Fibroblast of upper back skin (primary cell): ENCODE results near the gene SPATA2.
"Not testable (repeated sequence)": the region's sequence is repeated elsewhere in the genome, so short reads cannot be mapped to it uniquely, and the experiment has no call there.

ENCODE experiments used
- DNase-seq: peaks from one replicate; pipeline ENCODE4 v3.0.0-alpha.2; 2013

SPATA2 gene

GRCh38 chr20:49899541-49900383, 15.6 kb downstream of the SPATA2 start:
- DNase-seq, result no peak

- DNase-seq, result no peak
Measured at GRCh38 chr20:49896204-49896603, 19.1 kb downstream of the SPATA2 start.

DNA sequence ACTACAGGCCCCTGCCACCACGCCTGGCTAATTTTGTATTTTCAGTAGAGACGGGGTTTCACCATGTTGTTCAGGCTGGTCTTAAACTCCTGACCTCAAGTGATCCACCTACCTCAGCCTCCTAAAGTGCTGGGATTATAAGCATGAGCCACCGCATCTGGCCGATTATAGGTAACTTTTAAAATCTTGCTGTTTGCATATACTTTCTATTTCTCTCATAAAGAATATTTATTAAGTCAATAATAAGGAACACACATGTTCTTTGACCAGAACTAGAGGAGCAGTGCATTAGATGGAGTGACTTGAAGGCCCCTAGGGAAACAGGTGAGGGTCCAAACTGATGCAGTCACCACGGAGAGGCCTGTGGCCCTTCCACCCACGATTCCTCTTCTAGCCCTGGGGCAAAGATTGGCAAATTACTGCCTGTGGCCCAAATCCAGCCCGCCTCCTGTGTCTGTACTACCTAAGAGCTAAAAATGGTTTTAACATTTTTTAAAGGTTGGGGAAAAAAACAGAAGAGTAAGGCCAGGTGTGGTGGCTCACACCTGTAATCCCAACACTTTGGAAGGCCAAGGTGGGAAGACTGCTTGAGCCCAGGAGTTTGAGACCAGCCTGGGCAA, 19.7 kb downstream of the SPATA2 start:
- DNase-seq, result not testable (repeated sequence)

GRCh38 chr20:49894073-49894470, 21.3 kb downstream of the SPATA2 start:
- no peak for DNase-seq

DNA sequence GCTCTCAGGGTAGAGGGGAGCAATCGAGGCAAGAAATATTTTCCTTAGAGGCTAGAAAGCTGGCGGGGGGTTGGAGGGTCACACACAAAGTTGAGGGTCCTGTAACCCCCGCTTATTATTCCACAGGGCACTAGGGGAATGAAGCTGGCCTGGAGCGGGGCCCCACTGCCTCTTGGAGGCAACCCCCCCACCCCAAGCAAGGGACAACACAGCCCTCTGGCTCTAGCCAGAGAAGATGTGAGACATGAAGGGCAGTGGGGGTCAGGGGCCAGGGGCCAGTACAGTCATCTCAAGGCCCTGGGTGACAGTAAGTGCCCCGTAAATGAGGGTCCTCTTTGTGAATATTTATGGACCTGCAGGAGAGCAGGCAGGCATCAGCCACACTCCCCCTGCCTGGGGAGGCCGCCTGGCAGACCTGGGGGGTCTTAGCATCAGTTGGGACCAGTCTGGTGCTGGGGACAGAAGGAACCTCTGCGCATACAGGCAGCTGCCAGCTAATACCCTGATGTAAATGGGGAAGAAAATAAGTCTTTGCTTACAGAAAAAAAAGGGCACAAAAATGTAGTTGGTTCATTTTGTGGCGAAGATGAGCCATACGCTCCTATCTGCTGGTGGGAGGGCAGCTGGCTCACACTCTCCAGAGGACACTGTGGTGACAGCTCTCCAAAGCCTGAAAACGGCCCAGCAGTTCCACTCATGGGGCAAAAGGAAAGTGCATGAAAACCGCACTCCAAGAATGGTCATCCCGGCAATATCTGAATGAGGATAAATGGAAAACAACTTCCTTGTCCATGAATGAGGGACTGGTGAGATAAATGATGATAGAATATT, 21.9 kb downstream of the SPATA2 start:
- DNase-seq, result no peak

DNA sequence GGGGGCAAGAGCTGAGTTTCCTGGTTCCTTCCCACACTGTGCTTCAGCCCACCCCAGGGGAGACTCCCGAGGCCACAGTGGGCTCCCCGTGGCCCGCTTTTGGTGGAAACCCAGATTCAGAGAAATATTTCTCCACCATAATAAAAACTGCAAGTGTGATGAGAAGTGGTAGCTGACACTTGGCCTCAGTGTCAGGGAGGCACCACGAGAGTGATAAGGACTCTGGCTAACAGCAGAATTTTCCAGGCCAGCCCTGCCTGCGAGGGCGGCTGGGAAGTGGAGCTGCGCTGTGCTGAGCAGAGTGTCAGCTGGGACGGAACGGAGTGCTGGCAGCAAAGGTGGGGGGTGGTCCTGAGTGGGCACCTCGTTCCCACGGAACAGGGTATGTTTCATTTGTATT, 22.5 kb downstream of the SPATA2 start:
- DNase-seq, result no peak

- DNase-seq, result no peak
Measured at GRCh38 chr20:49892260-49892659, 23.1 kb downstream of the SPATA2 start.

GRCh38 chr20:49891476-49892110, 23.7 kb downstream of the SPATA2 start:
- peak; percentile 66 for DNase-seq

- peak; percentile 35 for DNase-seq
Measured at GRCh38 chr20:49890471-49891361, 24.6 kb downstream of the SPATA2 start.

DNA sequence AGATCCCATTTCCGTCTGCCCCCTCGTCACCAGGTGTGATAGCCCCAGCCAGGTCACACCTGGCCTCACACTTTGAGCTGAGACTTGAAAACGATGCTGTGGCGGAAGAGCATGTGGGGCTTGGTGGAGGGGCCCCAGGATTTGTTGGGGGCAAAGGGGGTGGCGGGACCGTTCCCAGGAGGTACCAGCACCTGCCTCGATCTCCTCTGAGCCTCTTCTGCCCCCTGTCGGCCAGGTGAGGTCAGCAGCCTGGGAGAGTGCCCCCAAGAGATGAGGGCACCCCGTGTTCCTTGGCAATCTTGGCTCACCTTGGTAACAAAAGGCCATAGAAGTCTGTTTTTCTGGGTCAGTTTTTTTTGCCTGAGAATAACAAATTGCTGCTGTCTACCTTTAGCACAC, 25.4 kb downstream of the SPATA2 start:
- DNase-seq, result no peak

GRCh38 chr20:49889001-49889934, 26.1 kb downstream of the SPATA2 start:
- DNase-seq, result no peak

DNA sequence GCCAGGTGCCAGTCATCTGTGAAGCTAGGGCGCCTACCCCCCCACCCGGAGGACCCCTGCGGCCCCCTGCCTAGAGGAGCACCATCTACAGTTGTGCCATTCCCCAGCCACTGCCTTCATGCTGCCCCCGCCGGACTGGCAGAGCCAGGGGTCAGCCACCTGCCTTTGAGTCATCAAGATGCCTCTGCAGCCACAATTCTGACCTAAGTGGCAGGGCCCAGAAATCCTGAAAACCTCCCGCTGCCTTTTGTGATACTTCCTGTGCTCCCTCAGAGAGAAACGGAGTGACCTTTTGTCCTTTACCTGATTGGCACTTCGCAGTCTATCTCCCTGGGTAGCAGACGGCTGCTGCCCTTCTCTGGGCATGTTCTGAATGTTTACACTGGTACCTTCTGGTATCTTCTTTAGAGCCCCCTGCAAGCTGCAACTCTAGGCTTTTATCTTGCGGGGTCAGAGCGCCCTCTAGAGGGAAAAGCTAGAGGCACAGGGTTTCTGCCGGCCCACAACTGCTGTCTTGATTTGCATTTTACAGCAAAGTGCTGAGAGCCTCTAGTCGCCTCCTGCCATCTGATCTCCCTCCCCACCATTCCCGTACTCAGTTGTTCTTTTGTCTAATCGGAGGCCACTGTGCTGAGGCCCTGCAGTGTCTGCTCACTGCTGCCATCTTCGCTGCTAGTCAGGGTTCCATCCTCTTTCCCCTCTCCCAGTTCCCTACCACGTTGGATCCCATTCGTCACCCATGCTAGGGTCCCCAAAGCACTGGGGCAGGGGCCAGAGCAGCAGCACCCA, 26.9 kb downstream of the SPATA2 start:
- peak; percentile 41 for DNase-seq

DNA sequence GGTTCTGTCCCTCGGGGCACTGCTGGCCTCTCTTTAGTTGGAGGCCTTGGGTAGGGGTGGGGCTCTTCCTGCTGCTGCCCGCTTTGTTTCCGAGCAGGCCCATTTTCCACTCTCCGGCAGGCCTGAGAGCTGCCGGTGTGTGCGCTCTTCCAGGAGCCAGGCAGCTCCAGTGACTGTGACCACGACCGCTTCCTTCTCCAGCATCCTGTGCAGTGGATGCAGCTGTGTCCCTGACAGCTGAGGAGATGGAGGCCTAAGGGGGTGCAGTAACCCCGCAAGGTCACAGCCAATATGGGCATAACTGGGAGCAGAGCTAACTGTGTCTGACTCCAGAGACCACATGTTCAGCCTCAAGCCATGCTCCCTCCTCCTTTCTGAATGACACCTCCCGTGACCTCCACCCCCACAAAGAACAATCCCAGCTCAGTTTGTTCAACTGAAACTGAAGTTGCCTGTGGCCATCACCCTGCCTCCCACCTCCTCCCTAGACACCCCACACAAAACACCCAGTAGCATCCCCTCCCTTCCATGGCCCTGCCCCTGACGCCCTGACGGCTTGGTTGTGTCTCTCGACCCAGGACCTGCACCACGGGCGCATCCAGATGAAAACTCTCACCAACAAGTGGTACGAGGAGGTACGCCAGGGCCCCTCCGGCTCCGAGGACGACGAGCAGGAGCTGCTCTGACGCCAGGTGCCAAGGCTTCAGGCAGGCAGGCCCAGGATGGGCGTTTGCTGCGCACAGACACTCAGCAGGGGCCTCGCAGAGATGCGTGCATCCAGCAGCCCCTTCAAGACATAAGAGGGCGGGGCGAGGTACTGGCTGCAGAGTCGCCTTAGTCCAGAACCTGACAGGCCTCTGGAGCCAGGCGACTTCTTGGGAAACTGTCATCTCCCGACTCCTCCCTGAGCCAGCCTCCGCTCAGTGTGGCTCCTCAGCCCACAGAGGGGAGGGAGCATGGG, 27.8 kb downstream of the SPATA2 start:
- no peak for DNase-seq

GRCh38 chr20:49886571-49887213, 28.6 kb downstream of the SPATA2 start:
- no peak for DNase-seq

- no peak for DNase-seq
Measured at GRCh38 chr20:49885558-49886332, 29.6 kb downstream of the SPATA2 start.

DNA sequence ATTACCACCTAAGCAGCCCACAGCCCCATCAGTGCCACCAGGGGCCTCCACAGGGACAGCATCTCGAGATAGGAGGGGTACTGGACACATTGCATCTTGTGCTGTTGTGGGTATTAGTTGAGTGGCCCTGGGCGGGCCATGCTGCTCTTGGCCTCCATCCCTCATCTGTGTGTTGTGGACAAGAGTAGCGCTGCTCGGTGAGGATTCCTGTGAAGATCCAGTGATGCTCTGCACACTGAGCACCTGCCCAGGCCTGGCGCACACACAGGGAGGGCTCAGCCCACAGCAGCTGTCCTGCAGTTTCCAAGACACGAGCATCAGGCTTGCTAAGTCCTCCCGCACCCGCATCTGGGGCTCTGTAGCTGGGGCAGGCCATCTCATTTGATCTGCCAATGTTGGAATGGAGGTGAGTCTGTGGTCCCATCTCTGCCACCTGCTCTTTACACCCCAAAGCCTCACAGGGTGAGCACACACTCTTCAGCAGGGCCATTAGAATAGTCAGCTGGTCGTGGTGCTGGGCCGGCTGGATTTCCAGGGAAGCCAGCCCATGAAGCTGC, 32.0 kb downstream of the SPATA2 start:
- DNase-seq, result no peak
